Measurements from ENCODE around the gene CPNE4. TPM values are rescaled to one million over a fixed set of nuclear protein-coding genes. Genes with fewer than 3 reads are reported as not detected.

CPNE4 gene
- total and polyA plus RNA-seq, 2 donors from 2014 or later = 0.79 to 1.2 TPM

GRCh38 chr3:131998027-131998426 lies 36.8 kb downstream of the CPNE4 start:
- FAIRE-seq (no peak), DNase-seq (no peak)
- Histone ChIP-seq H3K27me3 (ENCODE audit: control insufficient read depth, insufficient read depth, low read length) (no peaks in the 10 kb centered on the region), H3K9ac (ENCODE audit: low read length in 3 of 3) (no peak overlapping the region), H3K27ac (ENCODE audit: low read depth in 2 of 2, low read length in 2 of 2) (no peak overlapping the region), H3K36me3 (ENCODE audit: control insufficient read depth in 2 of 3, insufficient read depth in 3 of 3, low read length in 3 of 3) (no peaks in the 10 kb centered on the region), H3K4me3 (ENCODE audit: low read length in 3 of 3) (no peak overlapping the region), H3K9me3 (ENCODE audit: control insufficient read depth in 2 of 3, insufficient read depth in 1 of 3, low read length in 3 of 3) (no peaks in the 10 kb centered on the region), H3K4me1 (ENCODE audit: control insufficient read depth in 2 of 3, insufficient read depth in 2 of 3, low read depth in 1 of 3, low read length in 3 of 3) (no peaks in the 10 kb centered on the region)
- intact Hi-C loops (cut with DNase I) = no loop called here
- TF ChIP-seq CTCF (IDR thresholded peaks at IDR 0.05; ENCODE audit: borderline replicate concordance, extremely low read depth, insufficient read depth) = no peak

GRCh38 chr3:131995891-131996290 lies 38.9 kb downstream of the CPNE4 start:
- Histone ChIP-seq H3K4me3 (ENCODE audit: low read length in 3 of 3) (no peak overlapping the region), H3K27me3 (ENCODE audit: control insufficient read depth, insufficient read depth, low read length) (no peaks in the 10 kb centered on the region), H3K9ac (ENCODE audit: low read length in 3 of 3) (no peak overlapping the region), H3K27ac (ENCODE audit: low read depth in 2 of 2, low read length in 2 of 2) (no peak overlapping the region), H3K4me1 (ENCODE audit: control insufficient read depth in 2 of 3, insufficient read depth in 2 of 3, low read depth in 1 of 3, low read length in 3 of 3) (no peaks in the 10 kb centered on the region), H3K9me3 (ENCODE audit: control insufficient read depth in 2 of 3, insufficient read depth in 1 of 3, low read length in 3 of 3) (no peaks in the 10 kb centered on the region), H3K36me3 (ENCODE audit: control insufficient read depth in 2 of 3, insufficient read depth in 3 of 3, low read length in 3 of 3) (no peaks in the 10 kb centered on the region)
- intact Hi-C loops (cut with DNase I) = no loop called here
- DNase-seq (no peak), FAIRE-seq (no peak)
- TF ChIP-seq CTCF (IDR thresholded peaks at IDR 0.05; ENCODE audit: borderline replicate concordance, extremely low read depth, insufficient read depth) = no peak

GRCh38 chr3:131989318-131989717 lies 45.5 kb downstream of the CPNE4 start:
- Histone ChIP-seq H3K9me3 (ENCODE audit: control insufficient read depth in 2 of 3, insufficient read depth in 1 of 3, low read length in 3 of 3) (peaks cover 0 to 4% (median 0%) of the 10 kb centered on the region in 3 donors), H3K27me3 (ENCODE audit: control insufficient read depth, insufficient read depth, low read length) (no peaks in the 10 kb centered on the region), H3K4me1 (ENCODE audit: control insufficient read depth in 2 of 3, insufficient read depth in 2 of 3, low read depth in 1 of 3, low read length in 3 of 3) (no peaks in the 10 kb centered on the region), H3K36me3 (ENCODE audit: control insufficient read depth in 2 of 3, insufficient read depth in 3 of 3, low read length in 3 of 3) (no peaks in the 10 kb centered on the region), H3K4me3 (ENCODE audit: low read length in 3 of 3) (no peak overlapping the region), H3K27ac (ENCODE audit: low read depth in 2 of 2, low read length in 2 of 2) (no peak overlapping the region), H3K9ac (ENCODE audit: low read length in 3 of 3) (no peak overlapping the region)
- no peak for TF ChIP-seq CTCF (IDR thresholded peaks at IDR 0.05; ENCODE audit: borderline replicate concordance, extremely low read depth, insufficient read depth)
- no peak for DNase-seq
- no peak for FAIRE-seq
- intact Hi-C loops (cut with DNase I) = no loop called here

GRCh38 chr3:131988209-131988608 lies 46.6 kb downstream of the CPNE4 start:
- TF ChIP-seq CTCF (IDR thresholded peaks at IDR 0.05; ENCODE audit: borderline replicate concordance, extremely low read depth, insufficient read depth) = no peak
- Histone ChIP-seq H3K9ac (ENCODE audit: low read length in 3 of 3) (no peak overlapping the region), H3K36me3 (ENCODE audit: control insufficient read depth in 2 of 3, insufficient read depth in 3 of 3, low read length in 3 of 3) (no peaks in the 10 kb centered on the region), H3K4me3 (ENCODE audit: low read length in 3 of 3) (no peak overlapping the region), H3K9me3 (ENCODE audit: control insufficient read depth in 2 of 3, insufficient read depth in 1 of 3, low read length in 3 of 3) (peaks cover 0 to 4% (median 0%) of the 10 kb centered on the region in 3 donors), H3K27ac (ENCODE audit: low read depth in 2 of 2, low read length in 2 of 2) (no peak overlapping the region), H3K4me1 (ENCODE audit: control insufficient read depth in 2 of 3, insufficient read depth in 2 of 3, low read depth in 1 of 3, low read length in 3 of 3) (no peaks in the 10 kb centered on the region), H3K27me3 (ENCODE audit: control insufficient read depth, insufficient read depth, low read length) (no peaks in the 10 kb centered on the region)
- no peak for DNase-seq
- intact Hi-C loops (cut with DNase I) = no loop called here
- no peak for FAIRE-seq

Data from kidney (tissue), 14 donors.